ENCODE data around the gene PRR11. TPM values are rescaled to one million over a fixed set of nuclear protein-coding genes. Genes with fewer than 3 reads are reported as not detected.

Gene PRR11
- total RNA-seq, 1 experiment from 2014 or later, result 90.4 TPM

DNA sequence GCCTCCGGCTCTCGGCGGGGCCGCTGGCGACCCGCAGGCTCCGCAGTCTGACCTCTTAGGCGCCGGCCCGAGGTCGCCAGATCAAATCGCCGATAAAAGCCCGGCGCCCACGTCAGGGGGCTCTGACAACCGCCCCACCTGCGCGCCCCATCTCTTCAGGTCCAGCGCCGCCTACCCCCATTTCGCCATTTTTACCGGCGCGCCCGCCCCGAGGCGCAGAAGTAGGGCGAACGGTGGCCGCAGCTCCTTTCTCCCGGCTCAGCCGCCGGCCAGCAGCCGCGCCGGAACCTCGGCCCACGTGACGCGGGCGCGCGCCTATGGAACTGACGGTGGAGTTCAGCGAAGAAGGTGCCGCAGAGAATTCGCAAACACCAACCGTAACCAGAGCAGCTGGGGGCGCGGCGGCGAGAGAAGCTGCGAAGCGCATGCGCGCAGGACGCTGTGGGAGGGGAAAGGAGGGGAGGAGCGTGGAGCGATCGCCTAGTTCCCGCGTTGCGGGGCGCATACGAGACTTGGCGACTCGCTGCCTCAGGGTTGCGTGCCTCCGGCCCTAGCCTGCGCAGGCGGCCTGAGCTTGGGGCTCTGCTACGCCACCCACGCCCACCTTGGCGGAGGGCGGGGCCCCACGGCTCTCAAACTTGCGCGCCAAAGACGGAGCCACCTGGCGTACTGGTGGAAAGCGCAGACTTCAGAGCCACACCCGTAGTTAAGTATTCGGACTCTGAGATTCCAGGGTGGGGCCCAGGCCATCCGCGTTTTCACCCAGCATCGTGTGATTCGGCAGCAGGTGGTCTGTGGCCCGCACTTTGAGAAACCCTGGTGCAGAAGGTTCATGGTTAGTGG, 48.9 kb upstream of the PRR11 start, which contains the start of gene TRIM37 (continued):
- TF ChIP-seq, protein P1, sequence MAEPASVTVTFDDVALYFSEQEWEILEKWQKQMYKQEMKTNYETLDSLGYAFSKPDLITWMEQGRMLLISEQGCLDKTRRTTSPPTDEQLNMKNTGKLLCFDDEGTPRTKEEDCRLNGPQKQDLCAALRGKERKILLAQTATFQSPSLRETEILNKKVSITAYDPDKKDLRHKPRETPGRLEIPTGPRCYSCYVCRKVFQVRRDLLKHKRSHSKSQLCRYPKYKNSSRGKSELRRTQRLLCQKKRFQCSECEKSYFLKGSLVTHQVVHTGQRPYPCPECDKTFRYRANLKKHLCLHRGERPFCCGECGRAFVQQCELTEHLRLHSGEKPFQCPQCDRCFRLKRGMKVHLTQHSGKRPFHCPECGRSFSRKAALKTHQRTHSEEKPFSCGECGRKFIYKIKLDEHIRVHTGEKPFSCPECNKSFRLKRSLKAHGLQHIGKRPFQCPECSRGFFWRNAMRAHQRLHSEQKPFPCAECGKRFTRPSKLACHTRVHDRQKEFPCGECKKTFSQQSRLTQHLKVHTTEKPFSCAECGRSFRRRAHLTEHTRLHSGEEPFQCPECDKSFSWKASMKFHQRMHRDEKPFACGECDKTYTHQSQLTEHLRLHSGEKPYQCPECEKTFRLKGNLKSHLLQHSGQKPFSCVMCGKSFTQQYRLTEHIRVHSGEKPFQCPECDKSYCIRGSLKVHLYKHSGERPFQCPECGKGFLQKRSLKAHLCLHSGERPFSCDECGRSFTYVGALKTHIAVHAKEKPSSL (CRISPR knock-in tag; conservative IDR thresholded peaks at IDR 0.05), result no peak
- TF ChIP-seq TEAD4 (CRISPR knock-in tag; IDR thresholded peaks at IDR 0.05) (no peak; the same call in 1 of the 2 replicates), TCF7 (CRISPR knock-in tag; IDR thresholded peaks at IDR 0.05; ENCODE audit: low read depth) (no peak), ETV6 (CRISPR knock-in tag; IDR thresholded peaks at IDR 0.05) (peak; percentile 67), ZNF263 (CRISPR knock-in tag; IDR thresholded peaks at IDR 0.05; ENCODE audit: low read depth) (no peak), JUN (CRISPR knock-in tag; IDR thresholded peaks at IDR 0.05) (no peak), SMAD3 (CRISPR knock-in tag; IDR thresholded peaks at IDR 0.05; ENCODE audit: borderline replicate concordance) (peak; percentile 49; the same call in 1 of the 2 replicates), ZNF232 (CRISPR knock-in tag; IDR thresholded peaks at IDR 0.05) (0 out of 2 replicates have a peak, but pooled peaks have one; percentile 36), CREB1 (CRISPR knock-in tag; IDR thresholded peaks at IDR 0.05) (no peak; the same call in 1 of the 2 replicates), ZNF281 (CRISPR knock-in tag; IDR thresholded peaks at IDR 0.05) (no peak), GABPB1 (CRISPR knock-in tag; IDR thresholded peaks at IDR 0.05) (peak; percentile 84), SMAD4 (CRISPR knock-in tag; IDR thresholded peaks at IDR 0.05) (no peak), ZNF138 (CRISPR knock-in tag; conservative IDR thresholded peaks at IDR 0.05) (no peak; the same call in 1 of the 2 replicates), SOX15 (CRISPR knock-in tag; IDR thresholded peaks at IDR 0.05) (no peak), NR2C2 (CRISPR knock-in tag; IDR thresholded peaks at IDR 0.05) (no peak), ARID4B (CRISPR knock-in tag; IDR thresholded peaks at IDR 0.05; ENCODE audit: borderline replicate concordance) (peak; percentile 74; the same call in 1 of the 2 replicates), TEAD1 (CRISPR knock-in tag; IDR thresholded peaks at IDR 0.05) (peak; percentile 58)
- TF ChIP-seq, protein P2, sequence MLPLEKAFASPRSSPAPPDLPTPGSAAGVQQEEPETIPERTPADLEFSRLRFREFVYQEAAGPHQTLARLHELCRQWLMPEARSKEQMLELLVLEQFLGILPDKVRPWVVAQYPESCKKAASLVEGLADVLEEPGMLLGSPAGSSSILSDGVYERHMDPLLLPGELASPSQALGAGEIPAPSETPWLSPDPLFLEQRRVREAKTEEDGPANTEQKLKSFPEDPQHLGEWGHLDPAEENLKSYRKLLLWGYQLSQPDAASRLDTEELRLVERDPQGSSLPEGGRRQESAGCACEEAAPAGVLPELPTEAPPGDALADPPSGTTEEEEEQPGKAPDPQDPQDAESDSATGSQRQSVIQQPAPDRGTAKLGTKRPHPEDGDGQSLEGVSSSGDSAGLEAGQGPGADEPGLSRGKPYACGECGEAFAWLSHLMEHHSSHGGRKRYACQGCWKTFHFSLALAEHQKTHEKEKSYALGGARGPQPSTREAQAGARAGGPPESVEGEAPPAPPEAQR (CRISPR knock-in tag; IDR thresholded peaks at IDR 0.05), result no peak
- TF ChIP-seq, protein P3, sequence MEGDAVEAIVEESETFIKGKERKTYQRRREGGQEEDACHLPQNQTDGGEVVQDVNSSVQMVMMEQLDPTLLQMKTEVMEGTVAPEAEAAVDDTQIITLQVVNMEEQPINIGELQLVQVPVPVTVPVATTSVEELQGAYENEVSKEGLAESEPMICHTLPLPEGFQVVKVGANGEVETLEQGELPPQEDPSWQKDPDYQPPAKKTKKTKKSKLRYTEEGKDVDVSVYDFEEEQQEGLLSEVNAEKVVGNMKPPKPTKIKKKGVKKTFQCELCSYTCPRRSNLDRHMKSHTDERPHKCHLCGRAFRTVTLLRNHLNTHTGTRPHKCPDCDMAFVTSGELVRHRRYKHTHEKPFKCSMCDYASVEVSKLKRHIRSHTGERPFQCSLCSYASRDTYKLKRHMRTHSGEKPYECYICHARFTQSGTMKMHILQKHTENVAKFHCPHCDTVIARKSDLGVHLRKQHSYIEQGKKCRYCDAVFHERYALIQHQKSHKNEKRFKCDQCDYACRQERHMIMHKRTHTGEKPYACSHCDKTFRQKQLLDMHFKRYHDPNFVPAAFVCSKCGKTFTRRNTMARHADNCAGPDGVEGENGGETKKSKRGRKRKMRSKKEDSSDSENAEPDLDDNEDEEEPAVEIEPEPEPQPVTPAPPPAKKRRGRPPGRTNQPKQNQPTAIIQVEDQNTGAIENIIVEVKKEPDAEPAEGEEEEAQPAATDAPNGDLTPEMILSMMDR (IDR thresholded peaks at IDR 0.05), result no peak
- TF ChIP-seq, protein P4, sequence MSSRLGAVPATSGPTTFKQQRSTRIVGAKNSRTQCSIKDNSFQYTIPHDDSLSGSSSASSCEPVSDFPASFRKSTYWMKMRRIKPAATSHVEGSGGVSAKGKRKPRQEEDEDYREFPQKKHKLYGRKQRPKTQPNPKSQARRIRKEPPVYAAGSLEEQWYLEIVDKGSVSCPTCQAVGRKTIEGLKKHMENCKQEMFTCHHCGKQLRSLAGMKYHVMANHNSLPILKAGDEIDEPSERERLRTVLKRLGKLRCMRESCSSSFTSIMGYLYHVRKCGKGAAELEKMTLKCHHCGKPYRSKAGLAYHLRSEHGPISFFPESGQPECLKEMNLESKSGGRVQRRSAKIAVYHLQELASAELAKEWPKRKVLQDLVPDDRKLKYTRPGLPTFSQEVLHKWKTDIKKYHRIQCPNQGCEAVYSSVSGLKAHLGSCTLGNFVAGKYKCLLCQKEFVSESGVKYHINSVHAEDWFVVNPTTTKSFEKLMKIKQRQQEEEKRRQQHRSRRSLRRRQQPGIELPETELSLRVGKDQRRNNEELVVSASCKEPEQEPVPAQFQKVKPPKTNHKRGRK (CRISPR knock-in tag; IDR thresholded peaks at IDR 0.05; ENCODE audit: borderline replicate concordance), result no peak
- TF ChIP-seq, protein P5, sequence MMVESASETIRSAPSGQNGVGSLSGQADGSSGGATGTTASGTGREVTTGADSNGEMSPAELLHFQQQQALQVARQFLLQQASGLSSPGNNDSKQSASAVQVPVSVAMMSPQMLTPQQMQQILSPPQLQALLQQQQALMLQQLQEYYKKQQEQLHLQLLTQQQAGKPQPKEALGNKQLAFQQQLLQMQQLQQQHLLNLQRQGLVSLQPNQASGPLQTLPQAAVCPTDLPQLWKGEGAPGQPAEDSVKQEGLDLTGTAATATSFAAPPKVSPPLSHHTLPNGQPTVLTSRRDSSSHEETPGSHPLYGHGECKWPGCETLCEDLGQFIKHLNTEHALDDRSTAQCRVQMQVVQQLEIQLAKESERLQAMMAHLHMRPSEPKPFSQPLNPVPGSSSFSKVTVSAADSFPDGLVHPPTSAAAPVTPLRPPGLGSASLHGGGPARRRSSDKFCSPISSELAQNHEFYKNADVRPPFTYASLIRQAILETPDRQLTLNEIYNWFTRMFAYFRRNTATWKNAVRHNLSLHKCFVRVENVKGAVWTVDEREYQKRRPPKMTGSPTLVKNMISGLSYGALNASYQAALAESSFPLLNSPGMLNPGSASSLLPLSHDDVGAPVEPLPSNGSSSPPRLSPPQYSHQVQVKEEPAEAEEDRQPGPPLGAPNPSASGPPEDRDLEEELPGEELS (CRISPR knock-in tag; IDR thresholded peaks at IDR 0.05), result peak; percentile 54
